Left lung (tissue), 10 donors: ENCODE data around the gene FAM193B. TPM values are rescaled to one million over a fixed set of nuclear protein-coding genes. Genes with fewer than 3 reads are reported as not detected.

Source experiments
- ATAC-seq: fragments of 200-7000 bp; cut with Tn5 transposase; one replicate; pipeline ENCODE4 v1.9.1; 2020; ENCODE audit warnings: moderate library complexity
- DNase-seq, 4 donors: peaks; one replicate each; pipeline ENCODE4 v3.0.0-alpha.2; 2013 to 2020
- H3K27ac ChIP-seq, 2 donors: fragments of 200-600 bp; sonication (generic) in 1 of 2; one replicate each; pipeline versions ENCODE4 v1.5.0 to v1.8.0; 2020 to 2021
- H3K27me3 ChIP-seq, 2 donors: fragments of 200-600 bp; sonication (generic) in 1 of 2; one replicate each; pipeline versions ENCODE4 v1.5.0 to v1.8.0; 2020 to 2021
- H3K36me3 ChIP-seq, 2 donors: fragments of 200-600 bp; sonication (generic) in 1 of 2; one replicate each; pipeline versions ENCODE4 v1.5.0 to v1.8.0; 2020 to 2021
- H3K4me1 ChIP-seq, 2 donors: fragments of 200-600 bp; one replicate each; pipeline ENCODE4 v1.8.0; 2021
- H3K4me3 ChIP-seq, 2 donors: fragments of 200-600 bp; sonication (generic) in 1 of 2; one replicate each; pipeline versions ENCODE4 v1.5.0 to v1.8.0; 2020 to 2021; ENCODE audit warnings: mild to moderate bottlenecking in 1 of 2
- H3K9me3 ChIP-seq, 2 donors: fragments of 200-600 bp; sonication (generic) in 1 of 2; one replicate each; pipeline versions ENCODE4 v1.5.0 to v1.8.0; 2020 to 2021
- CTCF ChIP-seq, 2 donors: fragments of 200-600 bp; sonication (generic) in 1 of 2; IDR thresholded peaks; one replicate each; pipeline versions ENCODE4 v1.5.0 to v1.8.0; 2021; ENCODE audit warnings: antibody characterized with exemption in 2 of 2
- intact Hi-C, 2 donors: fragments of 100-400 bp; cut with DNase I; formaldehyde crosslinking; loops; one replicate each; pipeline versions ENCODE4 v1.11.2 to v1.14.2; 2022
- polyA plus RNA-seq, 6 donors: library from polyadenylated mRNA; unstranded; fragments of 120-200 nt; gene quantifications; one replicate each; pipeline ENCODE4 v1.2.1, GENCODE V29; 2013; ENCODE audit not compliant: insufficient read length in 6 of 6
- total RNA-seq, 2 donors: library from RNA; stranded (reverse); fragmentation: NEBNext Ultra II Directional; extraction: Animal tissue kit (Norgen Biotek cat#: 25700); gene quantifications; one replicate each; pipeline ENCODE4 v1.2.1, GENCODE V29; 2021
- donor health status: DM: no; HTN: yes; CAD: no.
- donor health status: DM: no; HTN: no; CAD: no.

The FAM193B gene
- total and polyA plus RNA-seq, 8 donors, result 64.3 to 112 (median 91.9) TPM

DNA sequence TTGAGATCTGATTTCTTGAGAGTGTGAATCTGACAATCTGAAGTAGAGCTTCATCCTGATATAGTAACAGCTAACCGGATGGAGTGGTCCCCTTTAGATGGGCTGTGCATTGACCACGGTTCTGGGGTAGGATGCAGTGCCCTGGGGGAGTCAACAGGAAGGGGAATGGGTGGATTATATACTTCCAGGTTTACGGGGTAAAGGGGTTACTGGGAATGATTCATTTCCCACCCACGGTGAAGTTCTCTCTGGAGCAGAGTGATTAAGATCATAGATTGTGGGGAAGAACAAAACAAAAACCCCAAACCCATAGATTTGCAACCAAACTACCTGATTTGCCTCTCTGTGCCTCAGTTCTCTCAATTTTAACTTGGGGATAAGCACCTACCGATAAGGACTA, 44.1 kb upstream of the FAM193B start:
- no peak overlapping the region for H3K27ac ChIP-seq
- intact Hi-C loops, result no loop called here
- no peaks in the 10 kb centered on the region for H3K27me3 ChIP-seq
- no peaks in the 10 kb centered on the region for H3K9me3 ChIP-seq
- TF ChIP-seq CTCF (IDR thresholded peaks at IDR 0.05), result no peak
- peaks cover 13 to 40% of the 10 kb centered on the region in 2 donors for H3K4me1 ChIP-seq
- ATAC-seq (no peak), DNase-seq (no peak)
- H3K4me3 ChIP-seq, result no peak overlapping the region
- peaks cover 0 to 36% of the 10 kb centered on the region in 2 donors for H3K36me3 ChIP-seq

GRCh38 chr5:177596775-177597238, 42.4 kb upstream of the FAM193B start:
- peak in 1 of 4 donors; percentile 1 for DNase-seq
- H3K36me3 ChIP-seq, result peaks cover 0 to 40% of the 10 kb centered on the region in 2 donors
- H3K9me3 ChIP-seq, result no peaks in the 10 kb centered on the region
- H3K27ac ChIP-seq, result no peak overlapping the region
- intact Hi-C loops, result no loop called here
- H3K4me1 ChIP-seq, result peaks cover 20 to 50% of the 10 kb centered on the region in 2 donors
- ATAC-seq, result no peak
- H3K4me3 ChIP-seq, result no peak overlapping the region
- TF ChIP-seq CTCF (IDR thresholded peaks at IDR 0.05), result no peak
- H3K27me3 ChIP-seq, result no peaks in the 10 kb centered on the region

DNA sequence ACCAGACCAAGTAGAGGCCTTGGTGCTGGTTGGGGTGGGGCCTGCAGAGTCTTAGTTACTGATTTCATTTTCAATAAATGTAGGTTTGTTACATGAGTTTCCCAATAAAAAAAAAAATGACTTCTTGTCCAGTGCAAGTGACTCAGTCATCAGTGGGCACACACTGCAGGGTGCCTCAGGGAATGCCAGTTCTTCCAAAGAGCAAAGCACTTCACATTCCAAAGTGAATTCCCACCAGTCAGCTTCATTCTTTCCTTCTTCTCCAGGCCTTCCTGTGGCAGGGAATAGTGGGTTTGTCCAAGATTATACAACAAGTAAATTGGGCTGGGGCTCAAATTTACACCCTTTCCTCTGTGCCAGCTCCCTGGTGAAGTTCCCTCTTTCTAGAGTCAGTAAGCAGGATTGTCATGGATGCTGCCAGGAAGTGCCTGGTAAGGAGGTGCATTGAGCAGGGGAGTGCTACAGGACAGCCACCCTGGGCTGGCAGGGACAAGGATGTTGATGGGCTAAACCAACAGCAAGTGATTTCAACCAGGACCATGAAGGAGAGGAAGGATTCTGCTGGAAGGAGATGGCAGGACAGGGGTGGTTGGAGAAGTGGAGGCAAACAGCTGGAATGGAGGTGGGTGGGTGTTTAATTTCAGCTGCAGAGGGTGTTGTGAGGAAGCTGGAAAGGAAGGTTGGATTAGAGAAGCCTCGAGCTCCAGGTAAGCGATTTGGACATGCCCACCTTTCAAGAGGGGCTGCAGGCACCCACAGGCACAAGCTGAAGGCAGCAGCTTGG, 41.8 kb upstream of the FAM193B start:
- Histone ChIP-seq H3K4me3 (no peak overlapping the region), H3K36me3 (peaks cover 0 to 40% of the 10 kb centered on the region in 2 donors), H3K27me3 (peaks cover 0 to 2% of the 10 kb centered on the region in 2 donors), H3K4me1 (peaks cover 18 to 44% of the 10 kb centered on the region in 2 donors), H3K9me3 (no peaks in the 10 kb centered on the region), H3K27ac (no peak overlapping the region)
- DNase-seq (peak in 1 of 4 donors; percentile 20), ATAC-seq (no peak)
- no peak for TF ChIP-seq CTCF (IDR thresholded peaks at IDR 0.05)
- intact Hi-C loops, result no loop called here

DNA sequence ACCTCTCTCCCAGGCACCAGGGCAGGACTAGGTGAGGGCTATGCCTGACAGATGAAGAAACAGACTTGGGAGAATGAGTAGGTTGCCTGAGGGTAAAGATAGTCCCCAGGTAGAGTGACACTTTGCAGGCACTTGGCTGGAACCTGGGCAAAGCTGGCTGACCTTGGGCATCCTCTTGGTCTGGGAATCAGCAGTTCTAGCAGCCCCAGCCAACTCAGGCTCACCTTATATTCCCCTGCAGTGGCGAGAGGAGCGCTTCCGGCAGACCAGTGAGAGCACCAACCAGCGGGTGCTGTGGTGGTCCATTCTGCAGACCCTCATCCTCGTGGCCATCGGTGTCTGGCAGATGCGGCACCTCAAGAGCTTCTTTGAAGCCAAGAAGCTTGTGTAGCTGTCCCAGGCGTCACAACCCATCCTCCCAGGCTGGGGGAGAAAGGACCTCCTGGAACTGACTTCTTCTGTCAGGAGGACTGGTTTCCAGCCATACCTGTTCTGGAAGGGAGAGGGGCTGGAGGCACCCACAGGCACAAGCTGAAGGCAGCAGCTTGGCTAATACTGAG, 40.7 kb upstream of the FAM193B start:
- Histone ChIP-seq H3K4me1 (peaks cover 11 to 35% of the 10 kb centered on the region in 2 donors), H3K27ac (no peak overlapping the region), H3K4me3 (no peak overlapping the region), H3K36me3 (peaks cover 0 to 40% of the 10 kb centered on the region in 2 donors), H3K9me3 (no peaks in the 10 kb centered on the region), H3K27me3 (peaks cover 0 to 12% of the 10 kb centered on the region in 2 donors)
- no peak for ATAC-seq
- peak in 1 of 4 donors; percentile 16 for DNase-seq
- intact Hi-C loops, result no loop called here
- no peak for TF ChIP-seq CTCF (IDR thresholded peaks at IDR 0.05)

DNA sequence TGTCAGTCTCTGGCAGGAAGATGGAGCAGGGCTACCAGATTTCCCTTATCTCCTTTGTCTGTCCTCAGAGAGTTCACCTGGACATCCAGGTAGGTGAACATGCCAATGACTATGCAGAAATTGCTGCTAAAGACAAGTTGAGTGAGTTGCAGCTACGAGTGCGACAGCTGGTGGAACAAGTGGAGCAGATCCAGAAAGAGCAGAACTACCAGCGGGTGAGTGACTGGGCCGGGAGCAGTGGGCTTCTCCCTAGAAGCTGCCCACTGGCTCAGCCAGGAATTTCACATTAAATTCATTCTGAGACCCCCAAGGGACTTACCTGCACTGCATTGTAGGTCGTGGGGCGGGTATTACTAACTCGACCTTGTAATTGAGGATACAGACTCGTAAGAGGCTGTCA, 39.7 kb upstream of the FAM193B start:
- H3K4me1 ChIP-seq, result peaks cover 10 to 33% of the 10 kb centered on the region in 2 donors
- peaks cover 0 to 40% of the 10 kb centered on the region in 2 donors for H3K36me3 ChIP-seq
- peaks cover 0 to 21% of the 10 kb centered on the region in 2 donors for H3K27me3 ChIP-seq
- H3K4me3 ChIP-seq, result no peak overlapping the region
- no peak for TF ChIP-seq CTCF (IDR thresholded peaks at IDR 0.05)
- no peak overlapping the region for H3K27ac ChIP-seq
- ATAC-seq, result no peak
- intact Hi-C loops, result no loop called here
- no peaks in the 10 kb centered on the region for H3K9me3 ChIP-seq
- DNase-seq, result peak in 1 of 4 donors; percentile 25
